Smooth muscle cell (in vitro differentiated cells): ENCODE measurements around the gene MOCS2. TPM values are rescaled to one million over a fixed set of nuclear protein-coding genes. Genes with fewer than 3 reads are reported as not detected.

ENCODE experiments used
- DNase-seq: peaks from one replicate; lab custom pipeline; 2025; ENCODE audit not compliant: unreplicated experiment; lab: John Stamatoyannopoulos, UW
- H2AFZ ChIP-seq: fragments of 200-600 bp; sonication (generic); 2 replicates; pipeline ENCODE4 v1.6.0; 2016; ENCODE audit warnings: antibody characterized with exemption, low read depth, mild to moderate bottlenecking
- H3F3A ChIP-seq: fragments of 200-600 bp; sonication (generic); 2 replicates; pipeline ENCODE4 v1.6.0; 2017; ENCODE audit warnings: antibody characterized with exemption, low read depth
- H3K27ac ChIP-seq: fragments of 200-600 bp; sonication (generic); 2 replicates; pipeline ENCODE4 v1.5.1; 2016; ENCODE audit warnings: low read depth, mild to moderate bottlenecking
- H3K27me3 ChIP-seq: fragments of 200-600 bp; sonication (generic); 2 replicates; pipeline ENCODE4 v1.6.1; 2016; ENCODE audit warnings: low read depth, mild to moderate bottlenecking
- H3K36me3 ChIP-seq: fragments of 200-600 bp; sonication (generic); 2 replicates; pipeline ENCODE4 v1.5.1; 2016; ENCODE audit warnings: low read depth
- H3K4me1 ChIP-seq: fragments of 200-600 bp; sonication (generic); 2 replicates; pipeline ENCODE4 v1.5.1; 2016; ENCODE audit warnings: low read depth
- H3K4me2 ChIP-seq: fragments of 200-600 bp; sonication (generic); 2 replicates; pipeline ENCODE4 v1.6.0; 2016; ENCODE audit warnings: mild to moderate bottlenecking
- H3K4me3 ChIP-seq: fragments of 200-600 bp; sonication (generic); 2 replicates; pipeline ENCODE4 v1.5.1; 2016; ENCODE audit warnings: mild to moderate bottlenecking
- H3K79me2 ChIP-seq: fragments of 200-600 bp; sonication (generic); 2 replicates; pipeline ENCODE4 v1.6.0; 2016; ENCODE audit warnings: low read depth, mild to moderate bottlenecking
- H3K9ac ChIP-seq: fragments of 200-600 bp; sonication (generic); 2 replicates; pipeline ENCODE4 v1.6.0; 2016; ENCODE audit warnings: low read depth
- H3K9me3 ChIP-seq: fragments of 200-600 bp; sonication (generic); replicated peaks from 2 replicates; pipeline ENCODE4 v1.5.1; 2016; ENCODE audit warnings: low read depth
- H4K20me1 ChIP-seq: fragments of 200-600 bp; sonication (generic); 2 replicates; pipeline ENCODE4 v1.6.0; 2016; ENCODE audit warnings: low read depth
- CTCF ChIP-seq: fragments of 200-600 bp; sonication (generic); IDR thresholded peaks from 2 replicates; pipeline ENCODE4 v1.5.1; 2017; ENCODE audit warnings: borderline replicate concordance, mild to moderate bottlenecking, antibody characterized with exemption; ENCODE audit not compliant: insufficient read depth, poor library complexity, severe bottlenecking
- WGBS: methylation state at CpG from one replicate; pipeline ENCODE4 v1.1.7; 2016; ENCODE audit warnings: low lambda C conversion rate; 5-methylcytosine and 5-hydroxymethylcytosine counted together
- polyA plus RNA-seq: library from polyadenylated mRNA; unstranded; fragments of >200 nt; fragmentation: Nextera tagmentation; extraction: Ambion mirVana; gene quantifications from 2 replicates; pipeline ENCODE4 v1.2.1, GENCODE V29; 2016
- total RNA-seq: library from RNA; depleted of rRNA; stranded (reverse); fragments of >200 nt; gene quantifications from 2 replicates; pipeline ENCODE4 v1.2.3, GENCODE V29; 2014

The MOCS2 gene
- total RNA-seq (56.3 and 59.0 TPM in 2 replicates), polyA plus RNA-seq (35.6 and 44.8 TPM in 2 replicates)

- H3K4me1 ChIP-seq = peaks cover 10% of the 10 kb centered on the region
- no peaks in the 10 kb centered on the region for H4K20me1 ChIP-seq
- H3K9me3 ChIP-seq = no peaks in the 10 kb centered on the region
- H3K4me3 ChIP-seq = peak within 1 kb of the TSS; percentile 75
- H3K27ac ChIP-seq = no peak within 1 kb of the TSS
- peak within 1 kb of the TSS; percentile 93 for H3K4me2 ChIP-seq
- 1% methylated on average over 47 of the region's 54 CpGs for WGBS
- peak within 1 kb of the TSS; percentile 91 for H2AFZ ChIP-seq
- no peaks in the 10 kb centered on the region for H3F3A ChIP-seq
- H3K36me3 ChIP-seq = no peaks in the 10 kb centered on the region
- TF ChIP-seq CTCF = no peak
- peak; percentile 60 for DNase-seq
- peak within 1 kb of the TSS; percentile 34 for H3K9ac ChIP-seq
- H3K27me3 ChIP-seq = no peaks in the 10 kb centered on the region
- peaks cover 14% of the 10 kb centered on the region for H3K79me2 ChIP-seq
These were observed at the start of gene MOCS2 for GRCh38 chr5:53109443-53110127. TSS of gene MOCS2 (minus strand) at chr5:53109757. CDS start at chr5:53107174, 2,583 bp downstream.

- H3K36me3 ChIP-seq = no peaks in the 10 kb centered on the region
- no peaks in the 10 kb centered on the region for H3K4me1 ChIP-seq
- H3F3A ChIP-seq = no peaks in the 10 kb centered on the region
- H4K20me1 ChIP-seq = no peaks in the 10 kb centered on the region
- H3K9ac ChIP-seq = no peak overlapping the region
- no peak overlapping the region for H3K4me2 ChIP-seq
- no peaks in the 10 kb centered on the region for H3K79me2 ChIP-seq
- H3K9me3 ChIP-seq = no peaks in the 10 kb centered on the region
- DNase-seq = peak; percentile 2
- H3K27ac ChIP-seq = no peak overlapping the region
- no peak overlapping the region for H2AFZ ChIP-seq
- H3K4me3 ChIP-seq = no peak overlapping the region
- WGBS = 59% methylated on average over 3 of the region's 3 CpGs
- no peaks in the 10 kb centered on the region for H3K27me3 ChIP-seq
- no peak for TF ChIP-seq CTCF
These were observed 42.3 kb upstream of the MOCS2 start for GRCh38 chr5:53151713-53152458.

- Histone ChIP-seq H3K4me3 (no peak overlapping the region), H3K27ac (no peak overlapping the region), H3K79me2 (no peaks in the 10 kb centered on the region), H3K4me2 (no peak overlapping the region), H3F3A (no peaks in the 10 kb centered on the region), H3K27me3 (no peaks in the 10 kb centered on the region), H3K36me3 (no peaks in the 10 kb centered on the region), H2AFZ (no peak overlapping the region), H3K4me1 (no peaks in the 10 kb centered on the region), H4K20me1 (no peaks in the 10 kb centered on the region), H3K9ac (no peak overlapping the region), H3K9me3 (no peaks in the 10 kb centered on the region)
- 95% methylated on average over 1 of the region's 1 CpG for WGBS
- DNase-seq = no peak
- TF ChIP-seq CTCF = no peak
These were observed 23.5 kb upstream of the MOCS2 start for GRCh38 chr5:53133020-53133419.
